Caco-2 (cell line): ENCODE measurements around the gene VILL. TPM values are rescaled to one million over a fixed set of nuclear protein-coding genes. Genes with fewer than 3 reads are reported as not detected.
A peak's percentile ranks its signal among the peaks of the same experiment; 100 is the strongest.

ENCODE experiments used
- Bru-seq: library from RNA; stranded (reverse); fragments of 400-500 nt; gene quantifications from one replicate; lab custom pipeline; 2021; lab: Mats Ljungman, UMichigan
- BruChase-seq, 2 experiments: library from RNA; stranded (reverse); fragments of 400-500 nt; gene quantifications; one replicate each; lab custom pipeline; 2021; lab: Mats Ljungman, UMichigan
- BruUV-seq: library from RNA; stranded (reverse); fragments of 400-500 nt; replicated peaks from 2 replicates; lab custom pipeline; 2021; lab: Mats Ljungman, UMichigan
- CTCF ChIA-PET: fragments of 300-600 bp; sonication (Branson Sonifier 250); formaldehyde crosslinking; loops from one replicate; lab custom pipeline; 2022; ENCODE audit warnings: antibody characterized with exemption; lab: Charles Lee
- POLR2A ChIA-PET: fragments of 300-600 bp; sonication (Branson Sonifier 250); formaldehyde crosslinking; loops from one replicate; lab custom pipeline; 2022; ENCODE audit warnings: antibody characterized with exemption; lab: Charles Lee
- DNase-seq, 2 experiments: peaks; one replicate each; pipeline versions ENCODE4 v3.0.0 to v3.0.0-alpha.2; 2020 to 2022
- H3K27me3 ChIP-seq: replicated peaks from 2 replicates; pipeline ENCODE4 v1.6.0; 2011; ENCODE audit warnings: low read length; ENCODE audit not compliant: control insufficient read depth, insufficient read depth
- H3K36me3 ChIP-seq: 2 replicates; pipeline ENCODE4 v1.5.1; 2011; ENCODE audit warnings: low read length; ENCODE audit not compliant: control insufficient read depth, insufficient read depth
- H3K4me1 ChIP-seq: fragments of 250-450 bp; sonication (Bioruptor Pico); 2 replicates; pipeline ENCODE4 v1.5.1; 2020; ENCODE audit warnings: mild to moderate bottlenecking
- H3K4me3 ChIP-seq: 2 replicates; pipeline ENCODE4 v1.5.1; 2011; ENCODE audit warnings: low read depth, mild to moderate bottlenecking, control low read depth, low read length
- H3K9me3 ChIP-seq: fragments of 250-450 bp; sonication (Bioruptor Pico); 2 replicates; pipeline ENCODE4 v1.5.1; 2020; ENCODE audit warnings: mild to moderate bottlenecking, moderate library complexity
- H3K27ac Mint-ChIP-seq: one replicate; pipeline ENCODE4 v1.8.0; 2022; ENCODE audit warnings: mixed read lengths; ENCODE audit not compliant: unreplicated experiment
- H3K27me3 Mint-ChIP-seq: one replicate; pipeline ENCODE4 v1.8.0; 2022; ENCODE audit warnings: mixed read lengths; ENCODE audit not compliant: insufficient read depth, unreplicated experiment
- H3K36me3 Mint-ChIP-seq: one replicate; pipeline ENCODE4 v1.8.0; 2022; ENCODE audit warnings: mild to moderate bottlenecking, mixed read lengths; ENCODE audit not compliant: insufficient read depth, unreplicated experiment
- H3K4me1 Mint-ChIP-seq: one replicate; pipeline ENCODE4 v1.8.0; 2022; ENCODE audit warnings: low read depth, mixed read lengths; ENCODE audit not compliant: unreplicated experiment
- H3K4me3 Mint-ChIP-seq: one replicate; pipeline ENCODE4 v1.8.0; 2022; ENCODE audit warnings: mild to moderate bottlenecking, moderate library complexity, mixed read lengths; ENCODE audit not compliant: unreplicated experiment
- H3K9me3 Mint-ChIP-seq: one replicate; pipeline ENCODE4 v1.8.0; 2022; ENCODE audit warnings: mixed read lengths; ENCODE audit not compliant: unreplicated experiment
- intact Hi-C: fragments of 100-400 bp; cut with micrococcal nuclease; formaldehyde crosslinking; loops from one replicate; pipeline ENCODE4 v1.10.0; 2022; ENCODE audit not compliant: unreplicated experiment
- long read RNA-seq: library from polyadenylated mRNA; stranded (forward); transcript quantifications from one replicate; pipeline ENCODE4 v2.0.0, GENCODE V29; 2022
- total RNA-seq: library from RNA; stranded (reverse); gene quantifications from 2 replicates; pipeline ENCODE4 v1.2.3, GENCODE V29; 2022
- TF ChIP-seq, protein P1 (sequence below), 2 experiments: fragments of 200-600 bp in 1 of 2; IDR thresholded peaks; 1 replicate in 1 of 2; 2 replicates in 1 of 2; pipeline versions ENCODE4 v1.5.1 to v1.8.0; 2011 to 2022; ENCODE audit warnings: antibody characterized with exemption in 1 of 2, control low read depth in 1 of 2, inconsistent platforms in 1 of 2, low read depth in 1 of 2, low read length in 1 of 2, mild to moderate bottlenecking in 1 of 2, moderate library complexity in 1 of 2; ENCODE audit not compliant: insufficient read depth in 1 of 2, severe bottlenecking in 1 of 2, unreplicated experiment in 1 of 2

VILL gene
- 11.7 and 12.2 TPM in 2 replicates for total RNA-seq
- Bru-seq, nascent RNA: percentile 46 among the genes with signal in this experiment
- BruChase-seq, experiment 1, labeled RNA remaining after a 2-hour chase: percentile 48 among the genes with signal in this experiment
- BruChase-seq, experiment 2, labeled RNA remaining after a 6-hour chase: percentile 51 among the genes with signal in this experiment
- long read RNA-seq, partial matches to known transcripts: 13 of 31 reads
- long read RNA-seq, other reads (novel, unspliced or antisense): 14 of 31 reads

DNA sequence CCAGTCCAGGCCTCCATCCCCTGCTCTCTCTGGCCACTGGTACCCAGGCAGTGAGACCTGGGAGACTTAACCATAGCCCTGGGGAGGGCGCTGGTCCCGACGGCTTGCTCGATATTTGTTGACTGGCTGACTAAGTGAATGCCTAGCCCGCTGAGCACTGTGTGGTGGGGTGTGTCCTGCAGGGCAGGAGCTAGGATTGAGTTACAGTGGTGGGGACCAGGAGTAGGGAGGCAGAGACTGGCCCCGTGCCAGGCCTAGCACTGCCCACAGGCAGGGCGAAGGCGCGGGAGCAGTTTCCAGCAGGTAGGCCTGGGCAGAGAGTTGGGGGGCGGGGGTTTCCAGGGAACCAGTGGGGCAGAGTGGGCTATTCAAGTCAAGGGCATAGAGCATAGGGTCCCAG is at the start of gene VILL:
VILL (plus strand) TSS at position 260 of the 400 bp plus-strand sequence. CDS start 2,887 bp downstream, outside the sequence.
- Mint-ChIP-seq H3K36me3 (peaks cover 48% of the 10 kb centered on the region), H3K4me3 (peak within 1 kb of the TSS; percentile 40), H3K27ac (peak within 1 kb of the TSS; percentile 100), H3K9me3 (no peaks in the 10 kb centered on the region), H3K27me3 (no peaks in the 10 kb centered on the region), H3K4me1 (peaks cover 67% of the 10 kb centered on the region)
- intact Hi-C loops: no loop called here
- ChIA-PET POLR2A (no interaction called here), CTCF (no interaction called here)
- no peaks in the 10 kb centered on the region for H3K27me3 ChIP-seq
- H3K9me3 ChIP-seq: no peaks in the 10 kb centered on the region
- peak in 1 of 2 experiments; percentile 24 for DNase-seq
- no TSS peak for BruUV-seq
- no peaks in the 10 kb centered on the region for H3K36me3 ChIP-seq
- H3K4me1 ChIP-seq: peaks cover 90% of the 10 kb centered on the region
- TF ChIP-seq, protein P1, sequence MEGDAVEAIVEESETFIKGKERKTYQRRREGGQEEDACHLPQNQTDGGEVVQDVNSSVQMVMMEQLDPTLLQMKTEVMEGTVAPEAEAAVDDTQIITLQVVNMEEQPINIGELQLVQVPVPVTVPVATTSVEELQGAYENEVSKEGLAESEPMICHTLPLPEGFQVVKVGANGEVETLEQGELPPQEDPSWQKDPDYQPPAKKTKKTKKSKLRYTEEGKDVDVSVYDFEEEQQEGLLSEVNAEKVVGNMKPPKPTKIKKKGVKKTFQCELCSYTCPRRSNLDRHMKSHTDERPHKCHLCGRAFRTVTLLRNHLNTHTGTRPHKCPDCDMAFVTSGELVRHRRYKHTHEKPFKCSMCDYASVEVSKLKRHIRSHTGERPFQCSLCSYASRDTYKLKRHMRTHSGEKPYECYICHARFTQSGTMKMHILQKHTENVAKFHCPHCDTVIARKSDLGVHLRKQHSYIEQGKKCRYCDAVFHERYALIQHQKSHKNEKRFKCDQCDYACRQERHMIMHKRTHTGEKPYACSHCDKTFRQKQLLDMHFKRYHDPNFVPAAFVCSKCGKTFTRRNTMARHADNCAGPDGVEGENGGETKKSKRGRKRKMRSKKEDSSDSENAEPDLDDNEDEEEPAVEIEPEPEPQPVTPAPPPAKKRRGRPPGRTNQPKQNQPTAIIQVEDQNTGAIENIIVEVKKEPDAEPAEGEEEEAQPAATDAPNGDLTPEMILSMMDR (IDR thresholded peaks at IDR 0.05; ENCODE audit: insufficient read depth in 1 of 2, low read depth in 1 of 2, low read length in 1 of 2, severe bottlenecking in 1 of 2, unreplicated experiment in 1 of 2): no peak
- peak within 1 kb of the TSS; percentile 24; the same call in 1 of the 2 replicates for H3K4me3 ChIP-seq

DNA sequence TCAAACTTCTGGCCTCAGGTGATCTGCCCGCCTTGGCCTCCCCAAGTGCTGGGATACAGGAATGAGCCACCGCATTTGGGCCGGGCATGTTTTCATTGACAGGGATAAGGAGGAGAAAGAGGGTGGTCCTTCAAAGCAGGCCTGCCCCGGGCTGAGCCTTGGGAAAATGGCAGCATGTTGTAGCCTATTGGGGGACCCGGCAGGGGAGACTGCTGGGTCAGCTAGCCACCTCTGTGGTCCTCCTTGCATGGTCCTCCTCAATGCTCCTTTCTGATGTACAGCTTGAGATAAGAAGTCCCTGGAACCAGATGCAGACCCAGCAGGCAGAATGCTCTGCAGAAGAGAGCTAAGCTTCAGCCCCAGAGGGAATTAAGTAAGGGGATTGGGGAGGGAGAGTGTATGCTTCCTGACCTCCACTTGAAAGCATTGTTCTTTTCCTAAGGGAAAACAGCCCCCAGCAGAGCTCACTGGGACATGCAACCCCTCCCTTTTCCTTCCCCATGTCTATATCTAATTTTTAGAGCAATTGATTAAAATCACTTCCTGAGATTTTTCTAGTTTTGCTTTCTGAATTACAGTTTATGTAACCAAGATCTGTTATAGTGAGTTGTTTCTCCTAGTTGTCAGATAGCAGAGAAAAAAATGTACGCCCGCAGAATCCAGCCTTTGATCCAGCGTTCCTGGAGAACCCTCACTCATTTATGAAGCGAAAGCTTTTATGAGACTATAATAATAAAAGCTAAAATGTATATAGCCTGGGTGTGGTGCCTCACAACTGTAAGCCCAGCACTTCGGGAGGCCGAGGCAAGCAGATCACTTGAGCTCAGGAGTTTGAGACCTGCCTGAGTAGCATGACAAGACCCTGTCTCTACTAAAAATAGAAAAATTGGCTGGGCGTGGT is 48.7 kb upstream of the VILL start:
- no peak overlapping the region for H3K4me3 ChIP-seq
- Mint-ChIP-seq H3K4me3 (no peak overlapping the region), H3K27ac (no peak overlapping the region), H3K27me3 (no peaks in the 10 kb centered on the region), H3K9me3 (no peaks in the 10 kb centered on the region), H3K36me3 (peaks cover 29% of the 10 kb centered on the region), H3K4me1 (peaks cover 60% of the 10 kb centered on the region)
- no peaks in the 10 kb centered on the region for H3K36me3 ChIP-seq
- ChIA-PET CTCF (no interaction called here), POLR2A (no interaction called here)
- TF ChIP-seq, protein P1 (IDR thresholded peaks at IDR 0.05; ENCODE audit: insufficient read depth in 1 of 2, low read depth in 1 of 2, low read length in 1 of 2, severe bottlenecking in 1 of 2, unreplicated experiment in 1 of 2): no peak
- no peaks in the 10 kb centered on the region for H3K9me3 ChIP-seq
- H3K4me1 ChIP-seq: peaks cover 55% of the 10 kb centered on the region
- H3K27me3 ChIP-seq: no peaks in the 10 kb centered on the region
- no peak for DNase-seq
- intact Hi-C loops: no loop called here
- no TSS peak for BruUV-seq

DNA sequence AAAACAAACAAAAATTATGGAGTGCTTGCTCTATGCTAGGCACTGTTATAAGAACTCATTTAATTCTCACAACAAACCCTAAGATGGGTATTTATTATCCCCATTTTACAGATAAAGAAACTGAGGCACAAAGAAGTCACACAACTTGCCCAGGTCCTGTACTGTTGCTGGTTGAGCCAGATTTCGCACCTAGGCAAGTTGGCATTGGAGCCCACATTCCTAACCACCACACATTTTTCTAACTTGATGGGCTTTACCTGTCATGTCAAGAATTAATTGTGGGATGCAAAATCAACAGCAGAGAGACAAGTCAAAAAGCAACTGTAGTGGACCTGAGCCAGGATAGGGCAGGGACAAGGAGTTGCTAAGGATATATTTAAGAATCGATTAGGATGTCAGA is 47.9 kb upstream of the VILL start:
- peak overlapping the region; percentile 69 for H3K27ac Mint-ChIP-seq
- CTCF ChIA-PET: no interaction called here

More for the DNA sequence above, 47.9 kb upstream of the VILL start:
- no peak overlapping the region for H3K4me3 ChIP-seq
- no TSS peak for BruUV-seq
- Mint-ChIP-seq H3K27me3 (no peaks in the 10 kb centered on the region), H3K4me3 (no peak overlapping the region), H3K9me3 (no peaks in the 10 kb centered on the region), H3K4me1 (peaks cover 60% of the 10 kb centered on the region), H3K36me3 (peaks cover 35% of the 10 kb centered on the region)
- POLR2A ChIA-PET: no interaction called here
- intact Hi-C loops: no loop called here
- TF ChIP-seq, protein P1 (IDR thresholded peaks at IDR 0.05; ENCODE audit: insufficient read depth in 1 of 2, low read depth in 1 of 2, low read length in 1 of 2, severe bottlenecking in 1 of 2, unreplicated experiment in 1 of 2): no peak
- no peaks in the 10 kb centered on the region for H3K36me3 ChIP-seq
- H3K27me3 ChIP-seq: no peaks in the 10 kb centered on the region
- no peak for DNase-seq
- peaks cover 53% of the 10 kb centered on the region for H3K4me1 ChIP-seq
- H3K9me3 ChIP-seq: no peaks in the 10 kb centered on the region
